ENCODE data around the gene CUTA.

The CUTA gene

DNA sequence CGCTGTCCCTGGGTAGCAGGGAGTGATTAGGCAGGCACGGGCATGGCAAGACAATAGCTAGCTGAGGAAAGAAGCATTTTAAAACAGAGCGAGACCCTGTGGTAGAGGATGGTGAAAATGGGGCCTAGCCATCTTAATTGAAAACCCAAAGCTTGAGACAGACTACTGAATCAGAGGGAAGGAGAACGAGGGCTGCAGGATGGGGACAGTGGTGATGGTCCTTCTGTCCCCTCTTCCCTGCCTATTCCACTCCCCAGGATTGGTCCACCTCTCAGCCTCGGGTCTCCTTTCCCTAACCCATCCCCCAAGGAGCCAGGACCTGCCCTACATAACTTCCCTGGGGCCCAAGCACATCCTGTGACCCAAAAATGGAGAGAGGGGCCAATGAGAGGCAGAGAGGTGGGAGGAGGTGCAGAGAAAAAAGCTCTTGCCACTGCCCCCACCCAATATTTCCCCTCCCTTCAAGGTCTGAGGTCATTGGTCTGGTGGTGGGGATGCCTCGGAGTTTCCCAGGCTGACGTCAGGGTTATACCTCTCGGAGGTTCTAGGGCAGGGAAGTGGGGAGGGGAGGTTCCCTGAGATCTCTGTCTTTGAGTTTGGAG is 884 bp upstream of the CUTA start:
- peak overlapping the region; percentile 92 for H3K4me3 ChIP-seq (ENCODE audit: low read length)
- H3K27me3 ChIP-seq (replicated peaks; ENCODE audit: control insufficient read depth, insufficient read depth, low read length), result no peaks in the 10 kb centered on the region
- peaks cover 22% of the 10 kb centered on the region for H3K36me3 ChIP-seq (ENCODE audit: control insufficient read depth, insufficient read depth, low read length, severe bottlenecking)
- no peaks in the 10 kb centered on the region for H3K9me3 ChIP-seq (ENCODE audit: control insufficient read depth, low read length)
- peaks cover 37% of the 10 kb centered on the region for H3K4me1 ChIP-seq (ENCODE audit: control insufficient read depth, insufficient read depth, low read length)
- no peak for DNase-seq (ENCODE audit: low read depth)
- peak overlapping the region; percentile 84 for H3K9ac ChIP-seq (ENCODE audit: low read length)

DNA sequence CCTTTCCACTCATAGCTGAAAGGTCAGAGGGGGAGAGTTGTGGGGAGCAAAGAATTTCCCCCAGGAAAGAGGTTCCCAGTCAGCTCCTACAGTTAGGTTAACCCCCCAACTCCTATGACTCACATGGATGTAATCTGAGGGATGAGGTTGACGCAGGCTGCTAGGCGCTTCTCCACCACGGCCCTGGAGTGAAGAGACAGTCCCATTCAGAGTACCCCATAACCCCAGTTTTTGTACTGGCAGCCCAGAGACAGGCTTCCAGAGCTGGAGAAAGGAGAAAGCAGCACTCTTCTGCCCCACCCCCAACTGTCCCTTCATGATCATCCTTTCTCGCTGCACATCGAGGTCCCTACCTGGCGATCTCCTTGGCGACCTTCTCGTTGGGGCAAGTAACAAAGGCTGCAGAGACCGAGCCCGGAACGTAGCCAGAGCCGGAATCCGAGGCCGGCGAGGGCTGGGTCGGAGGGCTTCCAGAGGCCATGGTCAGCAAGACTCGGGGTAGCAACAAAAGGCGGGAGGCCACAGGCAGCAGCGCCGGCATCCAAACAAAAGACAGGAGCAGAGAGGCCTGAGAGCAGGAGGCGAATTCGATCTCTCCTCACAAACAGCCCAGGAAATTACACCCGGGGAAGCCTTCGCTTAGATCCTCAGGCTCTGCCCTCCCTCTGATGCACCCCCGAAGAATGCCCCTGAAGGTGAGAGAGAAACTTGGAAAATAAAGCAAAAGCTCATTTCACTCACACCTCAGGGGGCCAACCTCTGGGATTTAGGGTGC is 592 bp downstream of the CUTA start:
- no peaks in the 10 kb centered on the region for H3K27me3 ChIP-seq (replicated peaks; ENCODE audit: control insufficient read depth, insufficient read depth, low read length)
- H3K9me3 ChIP-seq (ENCODE audit: control insufficient read depth, low read length), result no peaks in the 10 kb centered on the region
- H3K4me3 ChIP-seq (ENCODE audit: low read length), result peak overlapping the region; percentile 92
- DNase-seq (ENCODE audit: low read depth), result peak; percentile 83
- peak overlapping the region; percentile 90 for H3K9ac ChIP-seq (ENCODE audit: low read length)
- peaks cover 39% of the 10 kb centered on the region for H3K4me1 ChIP-seq (ENCODE audit: control insufficient read depth, insufficient read depth, low read length)
- H3K36me3 ChIP-seq (ENCODE audit: control insufficient read depth, insufficient read depth, low read length, severe bottlenecking), result peaks cover 37% of the 10 kb centered on the region

- Histone ChIP-seq H3K27me3 (replicated peaks; ENCODE audit: control insufficient read depth, insufficient read depth, low read length) (no peaks in the 10 kb centered on the region), H3K4me3 (ENCODE audit: low read length) (peak overlapping the region; percentile 92), H3K36me3 (ENCODE audit: control insufficient read depth, insufficient read depth, low read length, severe bottlenecking) (peaks cover 38% of the 10 kb centered on the region), H3K9ac (ENCODE audit: low read length) (peak overlapping the region; percentile 90), H3K9me3 (ENCODE audit: control insufficient read depth, low read length) (no peaks in the 10 kb centered on the region), H3K4me1 (ENCODE audit: control insufficient read depth, insufficient read depth, low read length) (peaks cover 47% of the 10 kb centered on the region)
- peak; percentile 34 for DNase-seq (ENCODE audit: low read depth)
These were observed 1.4 kb downstream of the CUTA start for GRCh38 chr6:33416386-33417127.

- no peak for DNase-seq (ENCODE audit: low read depth)
- H3K4me3 ChIP-seq (ENCODE audit: low read length), result peak overlapping the region; percentile 92
These were observed 2.1 kb downstream of the CUTA start for GRCh38 chr6:33415831-33416230.

DNA sequence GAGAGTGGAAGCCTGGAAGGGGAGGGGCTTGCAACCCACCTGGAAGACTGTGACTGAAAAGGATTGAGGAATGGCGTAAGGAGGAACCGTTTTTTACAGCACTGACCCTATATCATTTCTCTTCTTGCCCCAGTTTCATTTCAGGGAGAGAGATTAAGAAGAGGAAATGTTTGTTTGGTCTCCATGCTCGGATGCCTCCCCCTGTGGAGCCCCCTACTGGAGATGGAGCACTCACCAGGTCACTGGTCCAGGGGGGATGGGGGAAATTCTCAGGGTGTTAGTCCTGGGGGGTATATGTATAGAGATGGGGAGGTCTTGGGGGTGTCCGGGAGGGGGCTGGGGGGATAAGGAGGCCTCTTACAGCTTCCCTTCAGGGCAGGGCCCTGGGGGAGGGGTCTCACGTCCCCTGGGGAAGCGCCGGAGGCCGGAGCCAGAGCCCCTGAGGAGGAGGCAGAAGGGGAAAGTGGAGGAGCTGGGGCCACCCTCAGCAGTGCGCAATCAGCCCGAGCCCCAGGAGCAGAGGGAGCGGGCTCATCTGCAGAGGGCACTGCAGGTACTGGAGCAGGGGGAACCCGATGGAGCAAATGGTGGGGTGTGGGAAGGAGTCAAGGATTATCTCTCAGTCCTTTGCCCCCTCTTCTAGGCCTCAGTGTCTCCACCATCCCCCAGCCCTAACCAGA is 3.2 kb downstream of the CUTA start:
- Histone ChIP-seq H3K9ac (ENCODE audit: low read length) (no peak overlapping the region), H3K36me3 (ENCODE audit: control insufficient read depth, insufficient read depth, low read length, severe bottlenecking) (peaks cover 38% of the 10 kb centered on the region), H3K4me1 (ENCODE audit: control insufficient read depth, insufficient read depth, low read length) (peaks cover 46% of the 10 kb centered on the region), H3K9me3 (ENCODE audit: control insufficient read depth, low read length) (no peaks in the 10 kb centered on the region), H3K27me3 (replicated peaks; ENCODE audit: control insufficient read depth, insufficient read depth, low read length) (no peaks in the 10 kb centered on the region), H3K4me3 (ENCODE audit: low read length) (no peak overlapping the region)
- peak; percentile 42 for DNase-seq (ENCODE audit: low read depth)

More at GRCh38 chr6:33415831-33416230, 2.1 kb downstream of the CUTA start:
- Histone ChIP-seq H3K9me3 (ENCODE audit: control insufficient read depth, low read length) (no peaks in the 10 kb centered on the region), H3K27me3 (replicated peaks; ENCODE audit: control insufficient read depth, insufficient read depth, low read length) (no peaks in the 10 kb centered on the region), H3K36me3 (ENCODE audit: control insufficient read depth, insufficient read depth, low read length, severe bottlenecking) (peaks cover 38% of the 10 kb centered on the region), H3K9ac (ENCODE audit: low read length) (peak overlapping the region; percentile 90), H3K4me1 (ENCODE audit: control insufficient read depth, insufficient read depth, low read length) (peaks cover 47% of the 10 kb centered on the region)

DNA sequence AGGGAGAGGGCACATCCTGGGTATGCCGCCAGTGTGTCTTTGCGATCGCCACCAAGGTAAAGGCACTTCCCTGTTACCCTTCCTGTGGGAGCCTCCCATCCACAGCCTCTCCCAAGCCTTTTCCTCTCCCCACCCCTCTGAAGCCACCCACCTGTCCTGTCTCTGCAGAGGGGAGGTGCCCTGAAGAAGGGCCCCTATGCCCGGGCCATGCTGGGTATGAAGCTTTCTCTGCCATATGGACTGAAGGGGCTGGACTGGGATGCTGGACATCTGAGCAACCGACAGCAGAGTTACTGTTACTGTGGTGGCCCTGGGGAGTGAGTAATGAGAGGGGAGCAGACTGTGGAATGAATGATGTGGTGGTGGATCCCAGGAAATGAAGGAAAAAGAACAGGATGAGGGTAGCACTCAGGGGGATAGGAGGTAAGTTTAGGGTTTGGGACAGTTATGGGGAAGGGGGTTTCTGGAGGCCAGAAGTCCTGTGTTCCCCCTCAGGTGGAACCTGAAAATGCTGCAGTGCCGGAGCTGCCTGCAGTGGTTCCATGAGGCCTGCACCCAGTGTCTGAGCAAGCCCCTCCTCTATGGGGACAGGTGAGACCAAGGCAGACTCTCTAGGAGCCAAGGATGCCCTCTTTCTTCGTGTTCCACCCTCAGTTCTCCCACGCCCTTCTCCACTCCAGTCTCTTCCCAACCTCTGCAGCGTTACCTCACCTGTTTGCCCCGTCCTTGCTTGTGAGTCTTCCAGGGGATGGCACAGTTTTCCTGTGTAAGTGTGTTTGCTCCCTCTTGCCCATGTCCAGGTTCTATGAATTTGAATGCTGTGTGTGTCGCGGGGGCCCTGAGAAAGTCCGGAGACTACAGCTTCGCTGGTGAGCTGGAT is 4.4 kb downstream of the CUTA start:
- H3K36me3 ChIP-seq (ENCODE audit: control insufficient read depth, insufficient read depth, low read length, severe bottlenecking), result peaks cover 38% of the 10 kb centered on the region
- H3K9me3 ChIP-seq (ENCODE audit: control insufficient read depth, low read length), result no peaks in the 10 kb centered on the region
- no peak overlapping the region for H3K4me3 ChIP-seq (ENCODE audit: low read length)
- no peak for DNase-seq (ENCODE audit: low read depth)
- H3K27me3 ChIP-seq (replicated peaks; ENCODE audit: control insufficient read depth, insufficient read depth, low read length), result no peaks in the 10 kb centered on the region
- H3K9ac ChIP-seq (ENCODE audit: low read length), result no peak overlapping the region
- H3K4me1 ChIP-seq (ENCODE audit: control insufficient read depth, insufficient read depth, low read length), result peaks cover 34% of the 10 kb centered on the region

DNA sequence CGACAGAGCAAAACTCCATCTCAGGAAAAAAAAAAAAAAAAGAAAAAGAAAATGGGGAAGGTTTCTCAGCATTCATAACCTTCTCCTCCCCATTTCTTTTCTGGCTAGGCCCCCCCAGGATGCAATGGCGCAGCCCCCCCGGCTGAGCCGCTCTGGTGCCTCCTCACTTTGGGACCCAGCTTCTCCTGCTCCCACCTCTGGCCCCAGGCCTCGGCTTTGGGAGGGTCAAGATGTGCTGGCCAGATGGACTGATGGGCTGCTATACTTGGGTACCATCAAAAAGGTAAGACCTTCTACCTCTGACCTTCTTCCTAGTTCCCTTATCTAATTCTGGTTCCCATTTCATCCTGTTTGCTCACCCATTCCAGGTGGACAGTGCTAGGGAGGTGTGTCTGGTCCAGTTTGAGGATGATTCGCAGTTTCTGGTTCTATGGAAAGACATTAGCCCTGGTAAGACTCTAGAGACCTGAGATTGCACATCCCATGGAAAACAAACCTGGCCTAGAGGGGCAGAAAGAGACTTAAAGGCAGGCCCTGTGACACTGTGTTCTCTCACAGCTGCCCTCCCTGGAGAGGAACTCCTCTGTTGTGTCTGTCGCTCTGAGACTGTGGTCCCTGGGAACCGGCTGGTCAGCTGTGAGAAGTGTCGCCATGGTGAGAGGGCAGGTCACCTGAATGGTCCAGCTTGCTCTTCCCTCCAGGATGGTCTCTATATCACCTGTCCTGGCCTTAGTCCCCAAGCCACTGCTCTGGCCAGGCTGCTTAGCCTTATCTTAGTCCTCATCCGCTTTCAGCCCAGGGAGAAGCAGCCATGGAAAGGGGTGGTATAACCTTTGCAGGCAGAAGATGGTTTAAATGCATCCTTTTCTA is 5.5 kb downstream of the CUTA start:
- Histone ChIP-seq H3K9me3 (ENCODE audit: control insufficient read depth, low read length) (no peaks in the 10 kb centered on the region), H3K4me3 (ENCODE audit: low read length) (peak overlapping the region; percentile 83), H3K36me3 (ENCODE audit: control insufficient read depth, insufficient read depth, low read length, severe bottlenecking) (peaks cover 38% of the 10 kb centered on the region), H3K4me1 (ENCODE audit: control insufficient read depth, insufficient read depth, low read length) (peaks cover 27% of the 10 kb centered on the region), H3K9ac (ENCODE audit: low read length) (peak overlapping the region; percentile 89), H3K27me3 (replicated peaks; ENCODE audit: control insufficient read depth, insufficient read depth, low read length) (no peaks in the 10 kb centered on the region)
- no peak for DNase-seq (ENCODE audit: low read depth)

- Histone ChIP-seq H3K27me3 (replicated peaks; ENCODE audit: control insufficient read depth, insufficient read depth, low read length) (no peaks in the 10 kb centered on the region), H3K4me3 (ENCODE audit: low read length) (peak overlapping the region; percentile 83), H3K9me3 (ENCODE audit: control insufficient read depth, low read length) (no peaks in the 10 kb centered on the region), H3K36me3 (ENCODE audit: control insufficient read depth, insufficient read depth, low read length, severe bottlenecking) (peaks cover 38% of the 10 kb centered on the region), H3K9ac (ENCODE audit: low read length) (peak overlapping the region; percentile 89), H3K4me1 (ENCODE audit: control insufficient read depth, insufficient read depth, low read length) (peaks cover 20% of the 10 kb centered on the region)
- no peak for DNase-seq (ENCODE audit: low read depth)
These were observed 6.3 kb downstream of the CUTA start for GRCh38 chr6:33411632-33412005.

- peaks cover 14% of the 10 kb centered on the region for H3K4me1 ChIP-seq (ENCODE audit: control insufficient read depth, insufficient read depth, low read length)
- H3K27me3 ChIP-seq (replicated peaks; ENCODE audit: control insufficient read depth, insufficient read depth, low read length), result no peaks in the 10 kb centered on the region
- H3K9me3 ChIP-seq (ENCODE audit: control insufficient read depth, low read length), result no peaks in the 10 kb centered on the region
- H3K36me3 ChIP-seq (ENCODE audit: control insufficient read depth, insufficient read depth, low read length, severe bottlenecking), result peaks cover 36% of the 10 kb centered on the region
- peak within 1 kb of the TSS; percentile 85 for H3K4me3 ChIP-seq (ENCODE audit: low read length)
- DNase-seq (ENCODE audit: low read depth), result peak; percentile 83
- peak within 1 kb of the TSS; percentile 89 for H3K9ac ChIP-seq (ENCODE audit: low read length)
These were observed 6.9 kb downstream of the CUTA start, which contains the start of gene PHF1 for GRCh38 chr6:33410711-33411631. Gene PHF1, plus strand, starts transcription at chr6:33411014. Its CDS starts 1,250 bp downstream, at chr6:33412264.
